Activated CD4-positive, alpha-beta T cell treated with anti-CD3 and anti-CD28 coated beads for 36 hours (primary cell): Measurements from ENCODE around the gene NPIPA2. TPM values are rescaled to one million over a fixed set of nuclear protein-coding genes. Genes with fewer than 3 reads are reported as not detected.
"Not testable (repeated sequence)": the region's sequence is repeated elsewhere in the genome, so short reads cannot be mapped to it uniquely, and the experiment has no call there.

Source experiments
- ATAC-seq: fragments of 200-7000 bp; cut with Tn5 transposase; one replicate; pipeline ENCODE4 v1.10.0; 2021; ENCODE audit warnings: mild to moderate bottlenecking, moderate library complexity
- CTCF ChIA-PET: fragments of 350-600 bp; sonication (Branson Sonifier 250); formaldehyde crosslinking; loops from one replicate; lab custom pipeline; 2021; ENCODE audit warnings: antibody characterized with exemption; lab: Charles Lee
- POLR2A ChIA-PET: fragments of 350-600 bp; sonication (Branson Sonifier 250); formaldehyde crosslinking; loops from one replicate; lab custom pipeline; 2021; ENCODE audit warnings: antibody characterized with exemption, inconsistent platforms; lab: Charles Lee
- DNase-seq: peaks from one replicate; pipeline ENCODE4 v3.0.0-alpha.2; 2020
- H3K27ac Mint-ChIP-seq: one replicate; pipeline ENCODE4 v1.8.0; 2021; ENCODE audit warnings: mixed read lengths
- H3K27me3 Mint-ChIP-seq: one replicate; pipeline ENCODE4 v1.8.0; 2021; ENCODE audit warnings: mixed read lengths
- H3K36me3 Mint-ChIP-seq: one replicate; pipeline ENCODE4 v1.8.0; 2021; ENCODE audit warnings: low read depth, mixed read lengths
- H3K4me1 Mint-ChIP-seq: one replicate; pipeline ENCODE4 v1.8.0; 2021; ENCODE audit warnings: mixed read lengths
- H3K4me3 Mint-ChIP-seq: one replicate; pipeline ENCODE4 v1.8.0; 2021; ENCODE audit warnings: mild to moderate bottlenecking, moderate library complexity, mixed read lengths
- H3K9me3 Mint-ChIP-seq: one replicate; pipeline ENCODE4 v1.8.0; 2021; ENCODE audit warnings: low read depth, mixed read lengths
- intact Hi-C, 2 experiments: fragments of 100-400 bp; cut with DNase I in 1 of 2; cut with micrococcal nuclease in 1 of 2; formaldehyde crosslinking; loops; one replicate each; pipeline versions ENCODE4 v1.14.2 to v1.15.1; 2022 to 2024; cut with DNase I, micrococcal nuclease
- total RNA-seq, 2 experiments: library from RNA; stranded (reverse); gene quantifications; one replicate each; pipeline ENCODE4 v1.2.3, GENCODE V29; 2021

The NPIPA2 gene
- total RNA-seq, 2 experiments from 2014 or later = 1.8 to 2.1 TPM

DNA sequence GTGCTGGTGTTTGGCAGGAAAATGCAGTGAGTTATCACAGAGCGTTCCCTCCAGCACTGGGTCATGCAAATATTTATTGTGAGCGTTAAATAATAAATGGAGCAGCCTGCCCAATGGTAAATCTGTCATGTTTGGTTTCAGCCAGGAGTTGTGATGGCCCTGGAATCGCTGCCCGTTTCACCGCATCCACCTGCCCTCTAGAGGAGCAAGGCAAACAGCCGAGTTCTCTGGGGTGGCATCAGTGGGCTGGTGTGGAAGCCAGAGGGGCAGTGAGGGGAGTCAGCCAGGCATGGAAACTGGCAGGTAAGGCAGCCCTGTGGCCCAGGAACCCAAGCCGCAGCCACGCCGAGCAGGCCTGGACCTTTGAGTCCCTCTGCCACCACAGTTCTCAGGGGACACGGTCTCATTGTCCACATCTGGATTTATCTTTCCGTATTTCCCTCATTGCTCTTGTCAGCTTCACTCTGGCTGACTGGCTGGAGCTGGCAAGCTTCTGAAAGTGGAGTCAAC is 37.1 kb downstream of the NPIPA2 start:
- intact Hi-C loops, POLR2A ChIA-PET, H3K27ac Mint-ChIP-seq, H3K27me3 Mint-ChIP-seq, CTCF ChIA-PET, H3K9me3 Mint-ChIP-seq, H3K36me3 Mint-ChIP-seq, DNase-seq, ATAC-seq, H3K4me1 Mint-ChIP-seq, H3K4me3 Mint-ChIP-seq: not testable (repeated sequence)

GRCh38 chr16:14786180-14786579 is 43.8 kb downstream of the NPIPA2 start:
- POLR2A ChIA-PET = not testable (repeated sequence)

GRCh38 chr16:14789577-14789976 is 47.2 kb downstream of the NPIPA2 start:
- DNase-seq, CTCF ChIA-PET, intact Hi-C loops, H3K36me3 Mint-ChIP-seq, H3K27ac Mint-ChIP-seq, ATAC-seq, POLR2A ChIA-PET, H3K4me3 Mint-ChIP-seq, H3K4me1 Mint-ChIP-seq, H3K27me3 Mint-ChIP-seq, H3K9me3 Mint-ChIP-seq: not testable (repeated sequence)

More at GRCh38 chr16:14786180-14786579, 43.8 kb downstream of the NPIPA2 start:
- intact Hi-C loops, H3K4me1 Mint-ChIP-seq, H3K27ac Mint-ChIP-seq, ATAC-seq, DNase-seq, CTCF ChIA-PET, H3K9me3 Mint-ChIP-seq, H3K36me3 Mint-ChIP-seq, H3K27me3 Mint-ChIP-seq, H3K4me3 Mint-ChIP-seq: not testable (repeated sequence)

GRCh38 chr16:14790320-14790956 is 48.1 kb downstream of the NPIPA2 start:
- H3K27ac Mint-ChIP-seq, POLR2A ChIA-PET, CTCF ChIA-PET, H3K36me3 Mint-ChIP-seq, H3K4me1 Mint-ChIP-seq, H3K4me3 Mint-ChIP-seq, ATAC-seq, intact Hi-C loops, H3K9me3 Mint-ChIP-seq, H3K27me3 Mint-ChIP-seq, DNase-seq: not testable (repeated sequence)

GRCh38 chr16:14792914-14793313 is 50.6 kb downstream of the NPIPA2 start:
- DNase-seq, intact Hi-C loops, H3K4me1 Mint-ChIP-seq, H3K27me3 Mint-ChIP-seq, H3K36me3 Mint-ChIP-seq, ATAC-seq, H3K27ac Mint-ChIP-seq, H3K9me3 Mint-ChIP-seq, H3K4me3 Mint-ChIP-seq, POLR2A ChIA-PET, CTCF ChIA-PET: not testable (repeated sequence)

DNA sequence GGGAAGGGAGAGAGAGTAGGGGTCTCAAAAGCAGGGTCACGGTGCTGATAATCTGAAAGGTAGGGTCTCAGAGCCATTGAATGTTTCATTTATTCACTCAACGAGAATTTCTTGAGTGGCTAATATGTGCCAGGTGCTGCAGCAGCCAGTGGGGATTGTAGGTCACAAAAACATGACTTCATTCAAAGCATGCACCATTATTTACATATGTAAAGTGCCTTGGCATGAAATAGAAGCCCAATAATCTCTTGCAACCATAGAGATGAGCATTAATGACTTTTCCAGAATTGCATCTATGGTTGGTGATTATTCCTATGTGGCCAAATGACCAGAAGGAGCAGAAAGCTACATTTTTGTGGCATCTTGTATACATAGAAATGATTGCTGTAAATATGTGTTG is 55.2 kb downstream of the NPIPA2 start:
- DNase-seq, CTCF ChIA-PET, H3K27me3 Mint-ChIP-seq, H3K36me3 Mint-ChIP-seq, H3K9me3 Mint-ChIP-seq, ATAC-seq, H3K4me3 Mint-ChIP-seq, H3K27ac Mint-ChIP-seq, H3K4me1 Mint-ChIP-seq, intact Hi-C loops, POLR2A ChIA-PET: not testable (repeated sequence)

DNA sequence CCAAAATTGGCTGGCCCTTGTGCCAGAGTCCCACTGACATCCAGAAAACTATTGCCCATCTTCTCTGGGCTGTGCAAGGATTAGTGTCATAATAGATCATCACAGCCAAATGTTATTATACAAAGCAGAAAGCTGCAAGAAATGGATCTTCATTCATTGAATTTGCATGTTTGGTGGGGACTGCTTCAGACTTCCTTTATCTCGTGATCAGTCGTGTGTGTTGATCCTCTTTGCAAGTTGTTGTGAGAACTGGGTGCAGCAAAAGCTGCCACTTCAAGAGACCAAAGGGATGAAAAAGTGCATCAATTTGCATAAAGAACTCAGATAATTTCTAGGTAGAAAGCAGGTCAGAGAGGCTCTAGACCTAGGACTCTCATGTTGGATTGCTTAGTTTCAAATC is 61.2 kb downstream of the NPIPA2 start:
- CTCF ChIA-PET, intact Hi-C loops, H3K27ac Mint-ChIP-seq, H3K4me3 Mint-ChIP-seq, H3K36me3 Mint-ChIP-seq, ATAC-seq, H3K9me3 Mint-ChIP-seq, DNase-seq, H3K4me1 Mint-ChIP-seq, POLR2A ChIA-PET, H3K27me3 Mint-ChIP-seq: not testable (repeated sequence)

DNA sequence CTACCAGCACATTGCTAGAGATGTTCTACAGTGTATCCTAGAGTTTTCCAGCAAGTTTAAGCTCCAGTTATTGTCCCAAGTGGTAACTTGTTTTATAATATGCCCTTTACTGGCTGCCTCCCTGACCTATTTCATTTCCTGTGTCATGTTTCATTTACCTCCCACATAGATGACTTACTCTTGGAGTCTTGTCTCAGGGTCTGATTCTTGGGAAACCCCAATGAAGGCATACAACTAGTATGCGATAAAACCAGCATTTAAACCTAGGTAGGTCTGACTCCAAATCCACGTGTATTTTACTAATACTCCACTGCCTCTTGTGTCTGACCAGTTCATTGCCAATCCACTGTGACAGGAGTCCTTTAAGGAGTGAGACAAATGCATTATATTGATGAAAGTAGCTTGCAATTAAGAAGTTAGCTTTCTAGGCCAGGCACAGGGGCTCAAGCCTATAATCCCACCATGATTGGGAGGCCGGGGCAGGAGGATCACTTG is 64.9 kb downstream of the NPIPA2 start:
- H3K36me3 Mint-ChIP-seq, H3K9me3 Mint-ChIP-seq, CTCF ChIA-PET, POLR2A ChIA-PET, intact Hi-C loops, H3K27me3 Mint-ChIP-seq, H3K4me3 Mint-ChIP-seq, DNase-seq, H3K27ac Mint-ChIP-seq, H3K4me1 Mint-ChIP-seq: not testable (repeated sequence)
- peak; percentile 51 for ATAC-seq

GRCh38 chr16:14813890-14814289 is 71.6 kb downstream of the NPIPA2 start:
- H3K9me3 Mint-ChIP-seq, intact Hi-C loops, DNase-seq, ATAC-seq, H3K27me3 Mint-ChIP-seq, CTCF ChIA-PET, POLR2A ChIA-PET, H3K4me1 Mint-ChIP-seq, H3K27ac Mint-ChIP-seq, H3K36me3 Mint-ChIP-seq, H3K4me3 Mint-ChIP-seq: not testable (repeated sequence)

Other genes starting within 250 kb of the NPIPA2 start
- 10 to 100 TPM; 46.4 to 64.1 TPM for gene PARN, start 112.3 kb upstream of the NPIPA2 start, total RNA-seq
- 10 to 100 TPM; 54.8 to 57.5 TPM for gene BFAR, start 109.6 kb upstream of the NPIPA2 start, total RNA-seq
- gene PLA2G10, start 48.2 kb upstream of the NPIPA2 start, total RNA-seq = not detected
- gene NPIPA3, start 39.1 kb upstream of the NPIPA2 start, total RNA-seq = 1 to 10 TPM; 1.2 to 2.5 TPM
- gene NOMO1, start 91.2 kb downstream of the NPIPA2 start, total RNA-seq = 10 to 100 TPM; 38.4 to 55.7 TPM
- gene NPIPA1, start 194.9 kb downstream of the NPIPA2 start, total RNA-seq = 10 to 100 TPM; 90.4 to 99.1 TPM
- 10 to 100 TPM; 50.6 to 53.9 TPM for gene PDXDC1, start 232.5 kb downstream of the NPIPA2 start, total RNA-seq